AG04449 (cell line): Measurements from ENCODE around the gene LIPG.

Experiments
- CTCF ChIA-PET: fragments of 350-600 bp; formaldehyde crosslinking; extraction: SDS; loops from one replicate; lab custom pipeline; 2021; ENCODE audit warnings: antibody characterized with exemption; lab: Yijun Ruan, JAX
- POLR2A ChIA-PET: fragments of 400-600, 350-600 bp; formaldehyde crosslinking; extraction: SDS; loops from one replicate; lab custom pipeline; 2020; ENCODE audit warnings: antibody characterized with exemption, inconsistent platforms; lab: Yijun Ruan, JAX
- DNase-seq: peaks from one replicate; pipeline ENCODE4 v3.0.0-alpha.2; 2010; ENCODE audit warnings: low read depth, low spot score
- H3K4me3 ChIP-seq: 2 replicates; pipeline ENCODE4 v1.5.1; 2011; ENCODE audit warnings: low read depth, mild to moderate bottlenecking, control low read depth, low read length
- CTCF ChIP-seq: IDR thresholded peaks from one replicate; pipeline ENCODE4 v1.5.1; 2011; ENCODE audit warnings: mild to moderate bottlenecking, moderate library complexity, low read length, control low read depth, inconsistent platforms; ENCODE audit not compliant: insufficient read depth; ENCODE audit errors: missing control alignments

LIPG gene

GRCh38 chr18:49638891-49639557 is 77.2 kb downstream of the LIPG start:
- ChIA-PET POLR2A (no interaction called here), CTCF (no interaction called here)
- DNase-seq: no peak
- H3K4me3 ChIP-seq: no peak overlapping the region
- TF ChIP-seq CTCF: no peak

GRCh38 chr18:49639643-49640391 is 78.0 kb downstream of the LIPG start:
- no peak for DNase-seq
- ChIA-PET POLR2A (no interaction called here), CTCF (no interaction called here)
- no peak overlapping the region for H3K4me3 ChIP-seq
- TF ChIP-seq CTCF: no peak

- POLR2A ChIA-PET: no interaction called here
- CTCF ChIA-PET: no interaction called here
- no peak for TF ChIP-seq CTCF
Measured at GRCh38 chr18:49640741-49641140, 78.9 kb downstream of the LIPG start.

GRCh38 chr18:49645196-49645595 is 83.3 kb downstream of the LIPG start:
- DNase-seq: no peak
- H3K4me3 ChIP-seq: no peak overlapping the region
- no peak for TF ChIP-seq CTCF
- ChIA-PET POLR2A (no interaction called here), CTCF (no interaction called here)

More at GRCh38 chr18:49640741-49641140, 78.9 kb downstream of the LIPG start:
- H3K4me3 ChIP-seq: no peak overlapping the region
- DNase-seq: no peak

- CTCF ChIA-PET: interaction anchor here (0.6 kb wide), 1 partner anchor 17 kb away, joined by 3 read pairs; no protein-coding TSS in a partner anchor
- H3K4me3 ChIP-seq: peak overlapping the region; percentile 6; the same call in 1 of the 2 replicates
- no peak for TF ChIP-seq CTCF
- POLR2A ChIA-PET: no interaction called here
- DNase-seq: no peak
Measured at GRCh38 chr18:49645841-49646351, 84.0 kb downstream of the LIPG start.

- ChIA-PET CTCF (no interaction called here), POLR2A (no interaction called here)
- TF ChIP-seq CTCF: no peak
- DNase-seq: no peak
- H3K4me3 ChIP-seq: no peak overlapping the region
Measured at GRCh38 chr18:49646873-49647272, 85.0 kb downstream of the LIPG start.
